IMR-90 (cell line): ENCODE results near the gene MRAP. TPM values are rescaled to one million over a fixed set of nuclear protein-coding genes. Genes with fewer than 3 reads are reported as not detected.

Source experiments
- ATAC-seq: fragments of 200-7000 bp; cut with Tn5 transposase; 2 replicates; pipeline ENCODE4 v1.9.1; 2020; ENCODE audit warnings: low read depth, mild to moderate bottlenecking, moderate library complexity
- BruUV-seq: library from RNA; stranded (reverse); fragments of 400-500 nt; replicated peaks from 2 replicates; lab custom pipeline; 2021; lab: Mats Ljungman, UMichigan
- CTCF ChIA-PET: fragments of 300-600 bp; formaldehyde crosslinking; extraction: SDS; loops from one replicate; lab custom pipeline; 2021; ENCODE audit warnings: antibody characterized with exemption; lab: Yijun Ruan, JAX
- POLR2A ChIA-PET: fragments of 300-600 bp; sonication (Branson Sonifier 250); formaldehyde crosslinking; loops from one replicate; lab custom pipeline; 2022; ENCODE audit warnings: antibody characterized with exemption; ENCODE audit not compliant: unreplicated experiment; lab: Charles Lee
- DNase-seq: peaks from one replicate; pipeline ENCODE4 v3.0.0; 2013
- H2AFZ ChIP-seq: replicated peaks from 2 replicates; pipeline ENCODE3; 2013; ENCODE audit warnings: low read length, mild to moderate bottlenecking; ENCODE audit not compliant: poor library complexity
- H2AK5ac ChIP-seq: 2 replicates; pipeline ENCODE4 v1.6.1; 2013; ENCODE audit warnings: low read depth, low read length, inconsistent platforms
- H2AK9ac ChIP-seq: replicated peaks from 2 replicates; pipeline ENCODE3; 2013; ENCODE audit warnings: mild to moderate bottlenecking, low read depth, low read length, moderate library complexity; ENCODE audit not compliant: poor library complexity
- H2BK120ac ChIP-seq: 2 replicates; pipeline ENCODE4 v1.6.1; 2013; ENCODE audit warnings: low read depth, low read length, inconsistent platforms
- H2BK15ac ChIP-seq: 3 replicates; pipeline ENCODE4 v1.6.1; 2013; ENCODE audit warnings: low read depth, low read length, inconsistent platforms
- H2BK20ac ChIP-seq: 2 replicates; pipeline ENCODE4 v1.6.1; 2013; ENCODE audit warnings: low read depth, mild to moderate bottlenecking, inconsistent platforms, low read length, moderate library complexity
- H2BK5ac ChIP-seq: 2 replicates; pipeline ENCODE4 v1.6.1; 2013; ENCODE audit warnings: mild to moderate bottlenecking, low read depth, low read length, inconsistent platforms; ENCODE audit not compliant: poor library complexity, severe bottlenecking
- H3K14ac ChIP-seq: replicated peaks from 2 replicates; pipeline ENCODE4 v1.6.1; 2013; ENCODE audit warnings: low read depth, low read length, inconsistent platforms
- H3K18ac ChIP-seq: 2 replicates; pipeline ENCODE4 v1.6.1; 2013; ENCODE audit warnings: low read depth, low read length, control low read depth
- H3K23ac ChIP-seq: 2 replicates; pipeline ENCODE4 v1.6.1; 2013; ENCODE audit warnings: low read depth, low read length, inconsistent platforms
- H3K27ac ChIP-seq: 2 replicates; pipeline ENCODE4 v1.5.1; 2013; ENCODE audit warnings: mild to moderate bottlenecking, control low read depth, low read length; ENCODE audit not compliant: insufficient read depth
- H3K27me3 ChIP-seq: 2 replicates; pipeline ENCODE4 v1.6.1; 2013; ENCODE audit warnings: low read length; ENCODE audit not compliant: control insufficient read depth, insufficient read depth
- H3K36me3 ChIP-seq: 2 replicates; pipeline ENCODE4 v1.6.1; 2013; ENCODE audit warnings: low read length, mixed read lengths; ENCODE audit not compliant: control insufficient read depth, insufficient read depth
- H3K4ac ChIP-seq: 2 replicates; pipeline ENCODE4 v1.6.1; 2013; ENCODE audit warnings: low read depth, low read length, inconsistent platforms
- H3K4me1 ChIP-seq: 2 replicates; pipeline ENCODE4 v1.6.1; 2013; ENCODE audit warnings: low read length, mixed read lengths; ENCODE audit not compliant: control insufficient read depth, insufficient read depth
- H3K4me2 ChIP-seq: 2 replicates; pipeline ENCODE4 v1.6.1; 2013; ENCODE audit warnings: low read depth, mild to moderate bottlenecking, control low read depth, low read length, moderate library complexity
- H3K4me3 ChIP-seq: 2 replicates; pipeline ENCODE4 v1.5.1; 2013; ENCODE audit warnings: low read depth, mild to moderate bottlenecking, control low read depth, low read length, moderate library complexity; ENCODE audit not compliant: insufficient read depth
- H3K56ac ChIP-seq: 2 replicates; pipeline ENCODE4 v1.6.1; 2013; ENCODE audit warnings: low read length, inconsistent platforms; ENCODE audit not compliant: insufficient read depth; ENCODE audit errors: extremely low read depth
- H3K79me1 ChIP-seq, 2 experiments: 2 replicates each; pipeline ENCODE4 v1.6.1; 2013; ENCODE audit warnings: low read length in 2 of 2, inconsistent platforms in 1 of 2, low read depth in 1 of 2
- H3K9ac ChIP-seq: 2 replicates; pipeline ENCODE4 v1.6.1; 2013; ENCODE audit warnings: low read depth, low read length, control low read depth
- H3K9me1 ChIP-seq: 2 replicates; pipeline ENCODE4 v1.6.1; 2013; ENCODE audit warnings: low read length, inconsistent platforms; ENCODE audit not compliant: insufficient read depth
- H3K9me3 ChIP-seq: 2 replicates; pipeline ENCODE4 v1.6.1; 2013; ENCODE audit warnings: low read length; ENCODE audit not compliant: control insufficient read depth, insufficient read depth
- H4K20me1 ChIP-seq: 2 replicates; pipeline ENCODE4 v1.6.1; 2013; ENCODE audit warnings: low read length, inconsistent platforms; ENCODE audit not compliant: insufficient read depth
- H4K5ac ChIP-seq: 2 replicates; pipeline ENCODE4 v1.6.1; 2013; ENCODE audit warnings: mild to moderate bottlenecking, low read depth, low read length, control low read depth
- H4K8ac ChIP-seq, 2 experiments: 2 replicates each; pipeline ENCODE4 v1.6.1; 2013; ENCODE audit warnings: low read depth in 2 of 2, low read length in 2 of 2, control low read depth in 1 of 2, inconsistent platforms in 1 of 2
- H4K91ac ChIP-seq: 2 replicates; pipeline ENCODE4 v1.6.1; 2013; ENCODE audit warnings: low read depth, low read length, inconsistent platforms; ENCODE audit not compliant: insufficient read depth
- CEBPB ChIP-seq: IDR thresholded peaks from 2 replicates; pipeline ENCODE4 v1.6.1; 2012; ENCODE audit warnings: low read depth, low read length, improper control_type of control experiment
- ELK1 ChIP-seq: fragments of 150-350 bp; IDR thresholded peaks from 2 replicates; pipeline ENCODE4 v1.6.1; 2016; ENCODE audit warnings: low read depth, mild to moderate bottlenecking, low read length, moderate library complexity, borderline replicate concordance
- FOS ChIP-seq: fragments of 150-350 bp; IDR thresholded peaks from 2 replicates; pipeline ENCODE4 v1.6.1; 2016; ENCODE audit warnings: low read depth, low read length
- POLR2A ChIP-seq: IDR thresholded peaks from 2 replicates; pipeline ENCODE4 v1.6.1; 2012; ENCODE audit warnings: mild to moderate bottlenecking, low read depth, low read length
- RAD21 ChIP-seq: IDR thresholded peaks from 2 replicates; pipeline ENCODE4 v1.6.1; 2012; ENCODE audit warnings: low read length, improper control_type of control experiment
- RCOR1 ChIP-seq: IDR thresholded peaks from 2 replicates; pipeline ENCODE4 v1.6.1; 2012; ENCODE audit warnings: mild to moderate bottlenecking, low read length, improper control_type of control experiment; ENCODE audit not compliant: insufficient replicate concordance
- SMC3 ChIP-seq: fragments of 150-350 bp; IDR thresholded peaks from 2 replicates; pipeline ENCODE4 v1.6.1; 2016; ENCODE audit warnings: low read depth, mild to moderate bottlenecking, antibody characterized with exemption, low read length, moderate library complexity
- WGBS, 2 experiments: methylation state at CpG; one replicate each; pipeline versions ENCODE4 v1.1.5 to v1.1.7; 2013; ENCODE audit warnings: missing lambda C conversion rate in 2 of 2; ENCODE audit not compliant: insufficient read length in 1 of 2; ENCODE audit errors: extremely low coverage in 2 of 2; 5-methylcytosine and 5-hydroxymethylcytosine counted together
- dilution Hi-C: fragments of 300-500 bp; cut with HindIII; formaldehyde crosslinking; loops from one replicate; pipeline ENCODE4 v1.14.3; 2018; ENCODE audit warnings: low sequenced_read_pairs; ENCODE audit not compliant: unreplicated experiment
- in situ Hi-C: fragments of 300-500 bp; cut with MboI; formaldehyde crosslinking; loops from 3 replicates; pipeline ENCODE4 v1.14.3; 2019; ENCODE audit warnings: low sequenced_read_pairs, inconsistent platforms, mixed read lengths
- intact Hi-C: fragments of 100-400 bp; cut with micrococcal nuclease; formaldehyde crosslinking; loops from 2 replicates; pipeline ENCODE4 v1.10.0; 2022
- polyA plus RNA-seq, 3 experiments: library from polyadenylated mRNA; depleted of rRNA; stranded (reverse); fragments of >200 nt; gene quantifications; 2 replicates each; pipeline ENCODE4 v1.2.3, GENCODE V29; 2012; ENCODE audit warnings: low replicate concordance in 1 of 3
- total RNA-seq: library from RNA; depleted of rRNA; stranded (reverse); fragments of >200 nt; gene quantifications from 2 replicates; pipeline ENCODE4 v1.2.3, GENCODE V29; 2012
- TF ChIP-seq, protein P1 (sequence below): fragments of 150-350 bp; IDR thresholded peaks from 2 replicates; pipeline ENCODE4 v1.6.1; 2017; ENCODE audit warnings: mild to moderate bottlenecking, antibody characterized with exemption, low read length, low read depth

Gene MRAP
- total and polyA plus RNA-seq, 2 of the 4 experiments (the other 2 are of a cell fraction): not detected

DNA sequence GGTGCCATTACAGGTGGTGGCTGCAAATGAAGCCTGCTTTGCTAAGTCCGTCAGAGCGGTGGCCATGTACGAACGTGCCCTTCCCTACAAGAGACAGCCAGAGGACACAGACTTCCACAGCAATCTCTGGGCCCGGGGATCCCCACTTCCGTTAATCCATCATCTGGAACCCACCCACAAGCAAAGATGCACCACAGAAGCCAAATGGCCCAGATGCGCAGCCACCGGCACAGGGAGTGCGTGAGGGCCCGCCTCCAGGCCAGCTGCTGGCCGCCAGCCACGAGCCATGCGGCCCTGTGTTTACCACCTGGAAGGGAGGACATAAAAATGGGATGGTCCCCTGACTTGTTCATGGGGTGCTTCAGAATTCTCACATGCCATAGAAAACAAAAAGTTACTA lies 22.1 kb downstream of the MRAP start:
- peaks cover 82% of the 10 kb centered on the region for H3K36me3 ChIP-seq
- WGBS, 2 experiments: no CpG with 5 or more reads among the region's 13 CpGs
- dilution Hi-C loops: no loop called here

More for the DNA sequence above, 22.1 kb downstream of the MRAP start:
- H3K79me1 ChIP-seq: peaks cover 1 to 14% of the 10 kb centered on the region in 2 experiments; a peak in 2 of 4 replicates
- no peak overlapping the region for H2BK20ac ChIP-seq
- no peak overlapping the region for H2AK9ac ChIP-seq
- no peak for TF ChIP-seq POLR2A
- no peak for TF ChIP-seq ELK1
- TF ChIP-seq, protein P1, sequence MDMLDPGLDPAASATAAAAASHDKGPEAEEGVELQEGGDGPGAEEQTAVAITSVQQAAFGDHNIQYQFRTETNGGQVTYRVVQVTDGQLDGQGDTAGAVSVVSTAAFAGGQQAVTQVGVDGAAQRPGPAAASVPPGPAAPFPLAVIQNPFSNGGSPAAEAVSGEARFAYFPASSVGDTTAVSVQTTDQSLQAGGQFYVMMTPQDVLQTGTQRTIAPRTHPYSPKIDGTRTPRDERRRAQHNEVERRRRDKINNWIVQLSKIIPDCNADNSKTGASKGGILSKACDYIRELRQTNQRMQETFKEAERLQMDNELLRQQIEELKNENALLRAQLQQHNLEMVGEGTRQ: no peak
- TF ChIP-seq RAD21: no peak
- no peak for TF ChIP-seq FOS
- TF ChIP-seq CEBPB: no peak
- no peak for TF ChIP-seq RCOR1
- TF ChIP-seq SMC3: no peak
- no peak overlapping the region for H4K8ac ChIP-seq
- H4K20me1 ChIP-seq: no peaks in the 10 kb centered on the region; the same call in none of the 2 replicates
- H3K4me2 ChIP-seq: no peak overlapping the region
- no peak overlapping the region for H3K18ac ChIP-seq
- DNase-seq (no peak), ATAC-seq (no peak)
- BruUV-seq: no TSS peak
- H2BK120ac ChIP-seq: no peak overlapping the region
- no peaks in the 10 kb centered on the region for H3K9me3 ChIP-seq
- no peak overlapping the region for H2BK15ac ChIP-seq
- in situ Hi-C loops: no loop called here
- ChIA-PET CTCF (no interaction called here), POLR2A (no interaction called here)
- no peak overlapping the region for H3K4ac ChIP-seq
- no peak overlapping the region for H3K56ac ChIP-seq
- no peak overlapping the region for H4K91ac ChIP-seq
- H3K27ac ChIP-seq: no peak overlapping the region
- H3K23ac ChIP-seq: no peak overlapping the region
- H2BK5ac ChIP-seq: no peak overlapping the region
- no peaks in the 10 kb centered on the region for H3K27me3 ChIP-seq
- H2AFZ ChIP-seq: no peak overlapping the region
- H4K5ac ChIP-seq: no peak overlapping the region
- peaks cover 2% of the 10 kb centered on the region; the same call in 1 of the 2 replicates for H3K4me1 ChIP-seq
- H2AK5ac ChIP-seq: no peak overlapping the region
- intact Hi-C loops: no loop called here
- H3K9ac ChIP-seq: no peak overlapping the region
- no peak overlapping the region for H3K4me3 ChIP-seq
- H3K9me1 ChIP-seq: 0 out of 2 replicates have a peak, but pooled peaks cover 5% of the 10 kb centered on the region
- H3K14ac ChIP-seq: no peak overlapping the region
